ENCODE results near the gene SRSF3.
"Not testable (repeated sequence)": the region's sequence is repeated elsewhere in the genome, so short reads cannot be mapped to it uniquely, and the experiment has no call there.

Gene SRSF3

DNA sequence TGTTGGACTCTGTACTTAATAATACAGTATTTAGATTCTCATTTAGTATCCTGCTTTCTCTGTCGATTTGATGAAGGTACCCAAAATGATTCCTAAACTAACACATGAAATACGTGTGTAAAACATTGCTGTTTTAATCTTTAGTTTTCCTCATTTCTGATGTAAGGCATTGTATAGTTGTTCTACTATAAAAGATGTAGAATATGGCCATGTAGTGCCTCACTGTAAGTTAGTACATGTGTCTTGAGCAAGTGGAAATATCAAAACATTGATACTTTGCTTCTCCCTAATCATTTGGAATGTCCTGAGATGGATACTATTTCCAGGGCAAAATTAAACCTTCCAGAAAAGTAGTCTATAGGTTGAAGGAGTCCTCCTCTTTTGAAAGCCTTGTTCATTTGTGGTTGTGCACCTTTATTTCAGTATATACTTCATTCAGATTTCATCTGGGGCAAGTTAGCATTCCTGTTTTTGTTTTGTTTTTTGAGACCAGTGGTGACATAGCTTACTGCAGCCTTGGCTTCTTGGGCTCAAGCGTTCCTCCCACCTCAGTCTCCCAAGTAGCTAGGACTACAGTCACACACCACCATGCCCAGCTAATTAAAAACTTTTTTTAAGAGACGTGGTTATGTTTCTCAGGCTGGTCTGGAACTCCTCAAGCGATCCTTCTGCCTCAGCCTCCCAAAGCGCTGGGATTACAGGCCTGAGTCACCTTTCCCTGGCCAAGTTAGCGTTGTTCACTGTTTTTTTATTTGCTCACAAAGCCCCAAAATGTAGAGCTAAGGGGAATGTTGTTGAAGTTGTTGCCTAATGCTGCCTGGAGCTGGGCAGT, 11.6 kb downstream of the SRSF3 start:
- DNase-seq, result no peak

DNA sequence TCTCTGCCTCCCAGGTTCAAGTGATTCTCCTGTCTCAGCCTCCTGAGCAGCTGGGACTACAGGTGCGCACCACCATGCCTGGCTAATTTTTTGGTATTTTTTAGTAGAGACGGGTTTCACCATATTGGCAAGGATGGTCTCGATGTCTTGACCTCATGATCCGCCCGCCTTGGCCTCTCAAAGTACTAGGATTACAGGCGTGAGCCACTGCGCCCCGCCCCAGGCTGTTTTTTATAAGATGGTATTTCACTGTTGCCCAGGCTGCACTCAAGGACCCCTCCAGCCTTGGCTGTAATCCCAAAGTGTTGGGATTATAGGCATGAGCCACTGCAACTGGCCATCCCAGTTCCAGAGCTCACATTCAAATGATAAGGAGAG, 13.1 kb downstream of the SRSF3 start:
- not testable (repeated sequence) for DNase-seq

- DNase-seq, result no peak
Observed at GRCh38 chr6:36607683-36608386, 13.7 kb downstream of the SRSF3 start.

GRCh38 chr6:36608788-36609563, 14.8 kb downstream of the SRSF3 start:
- DNase-seq, result no peak

DNA sequence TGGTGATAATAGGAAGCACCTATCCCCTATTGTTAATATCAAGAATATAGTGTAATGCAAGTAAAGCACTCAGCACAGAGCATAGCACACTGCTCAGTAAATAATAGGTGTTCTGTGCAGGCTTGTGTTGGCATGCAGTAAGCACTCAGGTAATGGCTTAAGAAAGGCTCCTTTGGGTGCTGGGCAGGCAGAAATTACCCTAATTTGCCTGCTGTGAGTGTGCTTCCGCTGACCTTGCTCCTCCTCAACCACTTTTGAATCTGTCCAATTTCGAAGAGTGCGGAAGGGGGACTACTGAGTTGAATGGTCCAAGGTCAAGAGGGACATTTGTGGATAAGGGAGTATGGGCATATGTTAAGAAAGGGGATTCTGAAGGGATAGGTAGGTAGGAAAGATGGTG, 15.4 kb downstream of the SRSF3 start:
- no peak for DNase-seq

DNA sequence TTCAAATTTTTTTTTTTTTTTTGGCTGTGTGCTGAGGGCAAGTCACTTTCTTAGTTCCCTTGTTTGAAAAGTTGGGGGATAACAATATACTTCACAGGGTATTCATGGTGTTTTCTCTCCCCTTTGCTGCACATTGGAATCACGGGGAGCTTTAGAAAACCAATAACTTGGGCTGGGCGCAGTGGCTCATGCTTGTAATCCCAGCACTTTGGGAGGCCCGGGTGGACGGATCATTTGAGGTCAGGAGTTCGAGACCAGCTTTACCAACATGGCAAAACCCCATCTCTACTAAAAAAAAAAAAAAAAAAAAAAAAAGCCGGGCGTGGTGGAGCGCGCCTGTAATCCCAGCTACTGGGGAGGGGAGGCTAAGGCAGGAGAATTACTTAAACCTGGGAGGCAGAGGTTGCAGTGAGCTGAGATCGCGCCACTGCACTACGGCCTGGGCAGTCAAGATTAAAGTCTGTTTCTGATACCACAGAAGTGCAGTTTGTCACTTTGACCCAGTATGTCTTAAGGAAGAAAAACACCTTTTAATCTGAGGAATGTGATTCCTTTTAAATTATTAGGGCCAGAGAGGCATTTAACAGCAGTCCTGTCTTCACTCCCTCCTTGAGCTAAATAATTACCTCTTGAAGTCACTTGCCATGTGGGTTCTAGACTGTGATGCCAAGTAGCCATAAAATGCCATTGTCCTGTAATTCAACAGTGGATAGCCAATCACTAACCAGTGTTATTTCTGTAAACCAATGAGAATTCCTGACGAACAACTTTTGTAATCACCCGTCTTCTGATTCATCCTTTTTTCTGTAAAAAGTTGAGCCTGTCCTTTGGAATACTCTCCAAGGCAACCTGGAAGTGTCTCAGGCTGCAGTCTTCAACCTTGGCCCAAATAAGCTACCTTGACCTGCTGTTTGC, 16.1 kb downstream of the SRSF3 start:
- DNase-seq, result no peak

DNA sequence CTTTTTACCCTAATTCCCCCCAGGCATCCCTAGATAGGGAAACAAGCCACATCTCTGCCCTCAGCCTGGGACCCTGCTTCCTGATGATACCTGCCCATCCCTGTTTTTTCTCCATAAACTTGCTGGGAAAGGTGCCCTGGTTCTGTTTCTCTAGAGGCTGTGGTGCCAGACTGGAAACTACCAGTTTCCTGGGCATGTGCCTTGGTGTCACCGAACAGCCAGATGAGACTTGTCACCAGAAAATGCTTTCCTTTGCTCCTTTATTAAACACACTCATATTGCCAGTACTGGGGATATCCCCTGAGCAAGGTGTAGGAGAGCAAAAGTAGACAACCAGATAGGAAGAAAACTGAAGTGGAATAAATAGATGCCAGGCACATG, 16.8 kb downstream of the SRSF3 start:
- DNase-seq, result no peak

GRCh38 chr6:36611679-36612078, 17.5 kb downstream of the SRSF3 start:
- not testable (repeated sequence) for DNase-seq

DNA sequence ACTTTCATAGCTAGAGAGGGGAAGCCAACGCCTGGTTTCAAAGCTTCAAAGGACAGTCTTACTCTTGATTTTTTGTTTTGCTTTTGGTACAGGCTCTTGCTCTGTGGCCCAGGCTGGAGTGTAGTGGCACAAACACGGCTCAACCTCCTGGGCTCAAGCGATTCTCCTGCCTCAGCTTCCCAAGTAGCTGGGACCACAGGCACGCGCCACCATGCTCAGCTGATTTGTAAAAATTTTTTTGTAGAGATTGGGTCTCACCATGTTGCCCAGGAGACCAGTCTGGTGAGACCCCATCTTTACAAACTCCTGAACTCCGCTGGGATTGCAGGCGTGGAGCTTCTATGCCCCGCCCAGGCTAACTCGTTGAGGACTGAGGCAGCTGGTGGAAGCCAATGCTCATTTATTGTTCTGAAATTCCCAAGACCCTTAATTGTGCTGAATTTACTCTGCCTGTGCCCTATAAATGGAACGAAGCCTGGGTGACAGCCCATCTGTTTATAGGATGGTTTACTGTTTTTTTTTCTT, 18.0 kb downstream of the SRSF3 start:
- no peak for DNase-seq

GRCh38 chr6:36613200-36613995, 19.2 kb downstream of the SRSF3 start:
- DNase-seq, result no peak

- DNase-seq, result no peak
Observed at GRCh38 chr6:36615018-36615761, 21.0 kb downstream of the SRSF3 start.

DNA sequence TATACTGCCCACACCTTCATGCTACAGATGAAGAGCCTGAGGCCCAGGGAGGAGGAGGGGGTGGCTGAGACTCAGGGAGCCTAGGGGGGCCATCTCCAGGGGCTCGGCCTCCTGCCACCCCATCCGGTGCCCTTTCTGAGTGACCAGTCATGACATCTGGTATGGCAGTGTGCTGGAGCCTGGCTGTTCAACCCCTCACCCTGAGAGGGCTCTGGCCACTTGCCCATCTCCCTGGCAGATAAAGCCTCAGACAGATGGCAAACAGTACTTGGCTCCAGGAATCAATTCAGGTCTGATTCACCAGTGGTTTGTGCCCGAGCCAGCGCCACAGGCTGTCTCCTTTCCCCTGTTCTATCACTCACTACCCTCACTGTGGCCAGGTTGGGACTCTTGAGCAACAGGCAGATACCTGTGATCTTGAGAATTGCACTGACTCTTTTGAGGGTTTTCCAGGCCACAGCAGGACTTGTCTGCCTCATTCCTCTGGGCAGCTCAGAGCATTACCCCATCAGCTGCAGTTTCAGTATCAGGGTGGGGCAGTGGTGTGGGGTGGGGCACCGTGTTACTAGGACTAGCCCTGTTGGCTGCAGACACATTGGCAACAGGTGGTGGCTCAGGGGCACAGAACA, 22.8 kb downstream of the SRSF3 start:
- DNase-seq, result peak; percentile 68

GRCh38 chr6:36618366-36619355, 24.5 kb downstream of the SRSF3 start:
- no peak for DNase-seq

DNA sequence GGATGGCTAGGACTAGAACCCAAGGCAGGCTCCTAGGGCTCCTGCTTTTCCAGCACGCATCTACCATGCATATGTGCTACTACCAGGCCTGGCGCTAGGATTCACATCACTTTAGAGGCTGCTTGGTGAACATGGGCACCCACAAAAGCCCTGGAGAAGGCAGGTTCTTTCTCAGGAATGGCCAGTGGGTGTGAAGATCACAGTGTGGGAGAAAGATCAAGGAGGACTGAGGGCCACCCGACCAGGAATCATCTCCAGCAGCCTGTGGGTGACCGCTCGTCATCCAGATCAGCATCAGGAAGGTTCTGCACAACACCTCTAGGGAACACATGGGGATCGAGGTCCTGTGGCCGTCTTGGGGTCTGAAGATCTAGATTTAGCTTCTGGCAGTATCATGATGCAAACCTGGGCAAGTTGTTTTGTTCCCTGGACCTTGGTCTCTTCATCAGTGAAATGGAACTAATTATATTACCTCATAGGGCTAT, 27.3 kb downstream of the SRSF3 start:
- no peak for DNase-seq

DNA sequence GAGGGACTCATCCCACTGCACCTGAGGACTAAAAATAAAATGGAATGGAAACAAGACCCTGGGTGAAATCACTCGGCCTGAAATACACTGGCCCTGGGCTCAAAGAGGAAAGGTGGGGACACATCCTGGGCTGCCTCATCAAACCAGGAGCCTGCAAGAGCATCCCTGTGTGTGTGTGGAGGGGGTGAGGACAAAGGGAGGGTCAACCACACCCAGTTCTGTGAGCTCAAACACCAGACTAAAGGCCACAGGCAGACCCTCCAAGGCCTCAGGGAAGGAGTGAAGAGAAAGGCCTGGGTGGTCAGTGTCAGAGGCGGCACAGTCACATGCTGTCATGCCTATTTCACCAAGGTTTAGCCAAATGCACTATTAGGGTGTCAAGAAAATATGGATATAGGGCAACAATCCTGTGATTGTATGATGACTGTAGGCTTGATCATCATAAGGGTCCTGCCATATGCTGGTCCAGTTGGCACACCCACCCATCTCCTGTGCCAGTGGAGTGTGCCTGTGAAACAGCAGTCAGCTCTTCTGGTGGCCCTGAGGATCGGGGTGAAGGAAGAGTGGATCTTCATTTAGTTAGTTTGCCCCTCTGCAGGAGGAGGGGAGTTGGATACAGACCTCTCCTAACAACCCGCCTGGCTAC, 28.9 kb downstream of the SRSF3 start:
- no peak for DNase-seq

GRCh38 chr6:36623547-36624459, 29.6 kb downstream of the SRSF3 start:
- no peak for DNase-seq

Data from NCI-H524 treated with DMSO at 0.1 percent for 48 hours (cell line).